ENCODE results near the gene NUP62.

NUP62 gene

GRCh38 chr19:49894879-49895565, 34.3 kb downstream of the NUP62 start:
- TF ChIP-seq SUZ12 (IDR thresholded peaks at IDR 0.05; ENCODE audit: extremely low read depth, insufficient read depth, insufficient read length) (no peak), YY1 (IDR thresholded peaks at IDR 0.05; ENCODE audit: insufficient read depth, insufficient read length) (no peak), ZNF274 (IDR thresholded peaks at IDR 0.05; ENCODE audit: low read depth, low read length) (no peak)
- Histone ChIP-seq H3K36me3 (ENCODE audit: insufficient read depth, insufficient read length, low read length) (no peaks in the 10 kb centered on the region), H3K27me3 (ENCODE audit: insufficient read depth, insufficient read length) (no peaks in the 10 kb centered on the region), H3K9ac (ENCODE audit: insufficient read length, low read depth) (no peak overlapping the region), H3K4me3 (ENCODE audit: insufficient read length, low read depth) (no peak overlapping the region), H3K4me1 (ENCODE audit: insufficient read depth, insufficient read length) (peaks cover 22% of the 10 kb centered on the region), H3K9me3 (ENCODE audit: insufficient read depth, low read length) (no peaks in the 10 kb centered on the region)
- DNase-seq (ENCODE audit: low read depth, low spot score), result no peak

- Histone ChIP-seq H3K9ac (ENCODE audit: insufficient read length, low read depth) (no peak overlapping the region), H3K27me3 (ENCODE audit: insufficient read depth, insufficient read length) (no peaks in the 10 kb centered on the region), H3K4me1 (ENCODE audit: insufficient read depth, insufficient read length) (peaks cover 24% of the 10 kb centered on the region), H3K36me3 (ENCODE audit: insufficient read depth, insufficient read length, low read length) (peaks cover 6% of the 10 kb centered on the region), H3K4me3 (ENCODE audit: insufficient read length, low read depth) (no peak overlapping the region), H3K9me3 (ENCODE audit: insufficient read depth, low read length) (peaks cover 8% of the 10 kb centered on the region; the same call in 1 of the 2 replicates)
- DNase-seq (ENCODE audit: low read depth, low spot score), result no peak
- no peak for TF ChIP-seq ZNF274 (IDR thresholded peaks at IDR 0.05; ENCODE audit: low read depth, low read length)
- TF ChIP-seq YY1 (IDR thresholded peaks at IDR 0.05; ENCODE audit: insufficient read depth, insufficient read length), result no peak
- no peak for TF ChIP-seq SUZ12 (IDR thresholded peaks at IDR 0.05; ENCODE audit: extremely low read depth, insufficient read depth, insufficient read length)
These were observed 35.2 kb downstream of the NUP62 start for GRCh38 chr19:49894011-49894664.

GRCh38 chr19:49892716-49893115, 36.6 kb downstream of the NUP62 start:
- Histone ChIP-seq H3K4me1 (ENCODE audit: insufficient read depth, insufficient read length) (peaks cover 24% of the 10 kb centered on the region), H3K9ac (ENCODE audit: insufficient read length, low read depth) (no peak overlapping the region), H3K36me3 (ENCODE audit: insufficient read depth, insufficient read length, low read length) (peaks cover 10% of the 10 kb centered on the region), H3K4me3 (ENCODE audit: insufficient read length, low read depth) (no peak overlapping the region), H3K27me3 (ENCODE audit: insufficient read depth, insufficient read length) (no peaks in the 10 kb centered on the region), H3K9me3 (ENCODE audit: insufficient read depth, low read length) (peaks cover 11% of the 10 kb centered on the region; the same call in 1 of the 2 replicates)
- no peak for DNase-seq (ENCODE audit: low read depth, low spot score)
- no peak for TF ChIP-seq SUZ12 (IDR thresholded peaks at IDR 0.05; ENCODE audit: extremely low read depth, insufficient read depth, insufficient read length)
- no peak for TF ChIP-seq YY1 (IDR thresholded peaks at IDR 0.05; ENCODE audit: insufficient read depth, insufficient read length)
- TF ChIP-seq ZNF274 (IDR thresholded peaks at IDR 0.05; ENCODE audit: low read depth, low read length), result no peak

GRCh38 chr19:49891393-49891792, 37.9 kb downstream of the NUP62 start:
- H3K27me3 ChIP-seq (ENCODE audit: insufficient read depth, insufficient read length), result no peaks in the 10 kb centered on the region
- H3K36me3 ChIP-seq (ENCODE audit: insufficient read depth, insufficient read length, low read length), result peaks cover 13% of the 10 kb centered on the region
- TF ChIP-seq YY1 (IDR thresholded peaks at IDR 0.05; ENCODE audit: insufficient read depth, insufficient read length) (no peak), ZNF274 (IDR thresholded peaks at IDR 0.05; ENCODE audit: low read depth, low read length) (no peak), SUZ12 (IDR thresholded peaks at IDR 0.05; ENCODE audit: extremely low read depth, insufficient read depth, insufficient read length) (no peak)
- peaks cover 21% of the 10 kb centered on the region for H3K4me1 ChIP-seq (ENCODE audit: insufficient read depth, insufficient read length)
- no peak overlapping the region for H3K4me3 ChIP-seq (ENCODE audit: insufficient read length, low read depth)
- H3K9me3 ChIP-seq (ENCODE audit: insufficient read depth, low read length), result peaks cover 11% of the 10 kb centered on the region; the same call in 1 of the 2 replicates
- DNase-seq (ENCODE audit: low read depth, low spot score), result no peak
- H3K9ac ChIP-seq (ENCODE audit: insufficient read length, low read depth), result peak overlapping the region; percentile 51

GRCh38 chr19:49890349-49891311, 38.7 kb downstream of the NUP62 start:
- H3K4me1 ChIP-seq (ENCODE audit: insufficient read depth, insufficient read length), result peaks cover 16% of the 10 kb centered on the region
- H3K4me3 ChIP-seq (ENCODE audit: insufficient read length, low read depth), result peak overlapping the region; percentile 26
- no peaks in the 10 kb centered on the region for H3K27me3 ChIP-seq (ENCODE audit: insufficient read depth, insufficient read length)
- DNase-seq (ENCODE audit: low read depth, low spot score), result no peak
- TF ChIP-seq ZNF274 (IDR thresholded peaks at IDR 0.05; ENCODE audit: low read depth, low read length), result no peak
- no peak for TF ChIP-seq YY1 (IDR thresholded peaks at IDR 0.05; ENCODE audit: insufficient read depth, insufficient read length)
- TF ChIP-seq SUZ12 (IDR thresholded peaks at IDR 0.05; ENCODE audit: extremely low read depth, insufficient read depth, insufficient read length), result no peak
- peaks cover 11% of the 10 kb centered on the region; the same call in 1 of the 2 replicates for H3K9me3 ChIP-seq (ENCODE audit: insufficient read depth, low read length)
- H3K36me3 ChIP-seq (ENCODE audit: insufficient read depth, insufficient read length, low read length), result peaks cover 16% of the 10 kb centered on the region
- H3K9ac ChIP-seq (ENCODE audit: insufficient read length, low read depth), result peak overlapping the region; percentile 56

GRCh38 chr19:49889687-49890348, 39.5 kb downstream of the NUP62 start:
- DNase-seq (ENCODE audit: low read depth, low spot score), result no peak
- Histone ChIP-seq H3K4me1 (ENCODE audit: insufficient read depth, insufficient read length) (peaks cover 14% of the 10 kb centered on the region), H3K9me3 (ENCODE audit: insufficient read depth, low read length) (peaks cover 11% of the 10 kb centered on the region; the same call in 1 of the 2 replicates), H3K9ac (ENCODE audit: insufficient read length, low read depth) (peak overlapping the region; percentile 56), H3K36me3 (ENCODE audit: insufficient read depth, insufficient read length, low read length) (peaks cover 21% of the 10 kb centered on the region), H3K4me3 (ENCODE audit: insufficient read length, low read depth) (peak overlapping the region; percentile 26), H3K27me3 (ENCODE audit: insufficient read depth, insufficient read length) (no peaks in the 10 kb centered on the region)
- TF ChIP-seq ZNF274 (IDR thresholded peaks at IDR 0.05; ENCODE audit: low read depth, low read length) (no peak), SUZ12 (IDR thresholded peaks at IDR 0.05; ENCODE audit: extremely low read depth, insufficient read depth, insufficient read length) (no peak), YY1 (IDR thresholded peaks at IDR 0.05; ENCODE audit: insufficient read depth, insufficient read length) (no peak)
